AG04449 (cell line): ENCODE measurements around the gene PXDN.
"Not testable (repeated sequence)": the region's sequence is repeated elsewhere in the genome, so short reads cannot be mapped to it uniquely, and the experiment has no call there.

Experiments
- CTCF ChIA-PET: fragments of 350-600 bp; formaldehyde crosslinking; extraction: SDS; loops from one replicate; lab custom pipeline; 2021; ENCODE audit warnings: antibody characterized with exemption; lab: Yijun Ruan, JAX
- POLR2A ChIA-PET: fragments of 400-600, 350-600 bp; formaldehyde crosslinking; extraction: SDS; loops from one replicate; lab custom pipeline; 2020; ENCODE audit warnings: antibody characterized with exemption, inconsistent platforms; lab: Yijun Ruan, JAX
- DNase-seq: peaks from one replicate; pipeline ENCODE4 v3.0.0-alpha.2; 2010; ENCODE audit warnings: low read depth, low spot score
- H3K4me3 ChIP-seq: 2 replicates; pipeline ENCODE4 v1.5.1; 2011; ENCODE audit warnings: low read depth, mild to moderate bottlenecking, control low read depth, low read length
- CTCF ChIP-seq: IDR thresholded peaks from one replicate; pipeline ENCODE4 v1.5.1; 2011; ENCODE audit warnings: mild to moderate bottlenecking, moderate library complexity, low read length, control low read depth, inconsistent platforms; ENCODE audit not compliant: insufficient read depth; ENCODE audit errors: missing control alignments

Gene PXDN

GRCh38 chr2:1784986-1785617 is 40.8 kb upstream of the PXDN start:
- DNase-seq: no peak
- CTCF ChIA-PET: interaction anchor here (2.0 to 5.4 kb wide), 2 partner anchors 16 to 34 kb away, joined by 8 to 28 read pairs; no protein-coding TSS in a partner anchor
- H3K4me3 ChIP-seq: no peak overlapping the region
- TF ChIP-seq CTCF: no peak
- POLR2A ChIA-PET: no interaction called here

GRCh38 chr2:1784087-1784486 is 39.8 kb upstream of the PXDN start:
- no peak overlapping the region for H3K4me3 ChIP-seq
- TF ChIP-seq CTCF: no peak
- ChIA-PET POLR2A (no interaction called here), CTCF (interaction anchor here (0.6 to 5.4 kb wide), 5 partner anchors 8 to 233 kb away, joined by 3 to 28 read pairs (median 8); no protein-coding TSS in a partner anchor)
- DNase-seq: no peak

GRCh38 chr2:1782514-1782913 is 38.2 kb upstream of the PXDN start:
- TF ChIP-seq CTCF: no peak
- POLR2A ChIA-PET: no interaction called here
- no peak for DNase-seq
- CTCF ChIA-PET: interaction anchor here (1.4 to 5.4 kb wide), 2 partner anchors 9 to 13 kb away, joined by 9 to 28 read pairs; no protein-coding TSS in a partner anchor
- no peak overlapping the region for H3K4me3 ChIP-seq

- DNase-seq: no peak
- TF ChIP-seq CTCF: no peak
- POLR2A ChIA-PET: no interaction called here
- no peak overlapping the region for H3K4me3 ChIP-seq
- CTCF ChIA-PET: interaction anchor here (0.8 to 5.4 kb wide), 5 partner anchors 9 to 229 kb away, joined by 3 to 28 read pairs (median 3); no protein-coding TSS in a partner anchor
These were observed 37.2 kb upstream of the PXDN start for GRCh38 chr2:1781291-1782080.

GRCh38 chr2:1780693-1781092 is 36.4 kb upstream of the PXDN start:
- no peak for DNase-seq
- CTCF ChIA-PET: interaction anchor here (1.2 to 5.4 kb wide), 4 partner anchors 8 to 229 kb away, joined by 3 to 28 read pairs (median 4); no protein-coding TSS in a partner anchor
- no peak overlapping the region for H3K4me3 ChIP-seq
- POLR2A ChIA-PET: no interaction called here
- no peak for TF ChIP-seq CTCF

- DNase-seq, CTCF ChIA-PET, H3K4me3 ChIP-seq, POLR2A ChIA-PET: not testable (repeated sequence)
These were observed 35.7 kb upstream of the PXDN start for GRCh38 chr2:1780054-1780453.
